LHCN-M2 (cell line): ENCODE measurements around the gene FNDC3A. TPM values are rescaled to one million over a fixed set of nuclear protein-coding genes. Genes with fewer than 3 reads are reported as not detected.

Experiments used
- DNase-seq: peaks from one replicate; pipeline ENCODE4 v3.0.0-alpha.2; 2012; ENCODE audit warnings: low read depth
- polyA plus RNA-seq: library from polyadenylated mRNA; unstranded; fragments of >200 nt; gene quantifications from one replicate; pipeline ENCODE4 v1.2.1, GENCODE V29; 2012; ENCODE audit warnings: missing spikeins
- total RNA-seq: library from RNA; depleted of rRNA; stranded (reverse); fragments of >200 nt; gene quantifications from 2 replicates; pipeline ENCODE4 v1.2.3, GENCODE V29; 2014; rRNA removed

FNDC3A gene
- total RNA-seq, result 60.8 and 70.7 TPM in 2 replicates
- 12.2 TPM for polyA plus RNA-seq

GRCh38 chr13:48975856-48976575 lies at the start of gene FNDC3A:
Gene FNDC3A, plus strand, starts transcription at chr13:48975912. Its CDS starts 30,279 bp downstream, at chr13:49006191.
- peak; percentile 80 for DNase-seq

GRCh38 chr13:48928757-48929430 lies 46.8 kb upstream of the FNDC3A start:
- DNase-seq, result no peak

GRCh38 chr13:48930918-48931317 lies 44.8 kb upstream of the FNDC3A start:
- peak; percentile 14 for DNase-seq

GRCh38 chr13:48938308-48938943 lies 37.3 kb upstream of the FNDC3A start:
- DNase-seq, result no peak

- no peak for DNase-seq
Observed at GRCh38 chr13:48939728-48940127, 36.0 kb upstream of the FNDC3A start.

GRCh38 chr13:48942131-48942530 lies 33.6 kb upstream of the FNDC3A start:
- peak; percentile 49 for DNase-seq

- DNase-seq, result no peak
Observed at GRCh38 chr13:48944221-48944620, 31.5 kb upstream of the FNDC3A start.

GRCh38 chr13:48945626-48946025 lies 30.1 kb upstream of the FNDC3A start:
- DNase-seq, result no peak

GRCh38 chr13:48946163-48946562 lies 29.5 kb upstream of the FNDC3A start:
- no peak for DNase-seq

GRCh38 chr13:48949566-48950500 lies 25.9 kb upstream of the FNDC3A start:
- no peak for DNase-seq

- DNase-seq, result no peak
Observed at GRCh38 chr13:48950501-48950875, 25.2 kb upstream of the FNDC3A start.

- DNase-seq, result peak; percentile 73
Observed at GRCh38 chr13:48954081-48954480, 21.6 kb upstream of the FNDC3A start.

- no peak for DNase-seq
Observed at GRCh38 chr13:48955536-48955935, 20.2 kb upstream of the FNDC3A start.

GRCh38 chr13:48961379-48961778 lies 14.3 kb upstream of the FNDC3A start:
- DNase-seq, result no peak

GRCh38 chr13:48962281-48962680 lies 13.4 kb upstream of the FNDC3A start:
- DNase-seq, result no peak

- no peak for DNase-seq
Observed at GRCh38 chr13:48965736-48966135, 10.0 kb upstream of the FNDC3A start.

GRCh38 chr13:48969685-48970084 lies 6.0 kb upstream of the FNDC3A start:
- DNase-seq, result no peak

- no peak for DNase-seq
Observed at GRCh38 chr13:48973845-48974431, 1.8 kb upstream of the FNDC3A start.

GRCh38 chr13:48975101-48975855 lies 434 bp upstream of the FNDC3A start:
- DNase-seq, result peak; percentile 74

- DNase-seq, result no peak
Observed at GRCh38 chr13:48976576-48977285, 1.0 kb downstream of the FNDC3A start.
